Neural cell (in vitro differentiated cells): ENCODE data around the gene CCNE1. TPM values are rescaled to one million over a fixed set of nuclear protein-coding genes. Genes with fewer than 3 reads are reported as not detected.

ENCODE experiments used
- H2AFZ ChIP-seq: fragments of 200-600, 300-800 bp; sonication (generic), shearing (Covaris generic); 2 replicates; pipeline ENCODE4 v1.6.0; 2014; ENCODE audit warnings: low read depth, mild to moderate bottlenecking, antibody characterized with exemption, low read length, moderate library complexity
- H3F3A ChIP-seq: fragments of 200-600 bp; shearing (Covaris generic); 2 replicates; pipeline ENCODE4 v1.6.1; 2016; ENCODE audit warnings: mild to moderate bottlenecking, moderate library complexity, mixed read lengths, antibody characterized with exemption, low read length; ENCODE audit not compliant: insufficient read depth, poor library complexity, severe bottlenecking
- H3K27ac ChIP-seq: fragments of 200-600, 300-800 bp; sonication (generic), shearing (Covaris generic); 2 replicates; pipeline ENCODE4 v1.5.1; 2014; ENCODE audit warnings: mild to moderate bottlenecking, low read length, moderate library complexity
- H3K27me3 ChIP-seq: fragments of 300-800, 200-600 bp; sonication (generic), shearing (Covaris generic); 2 replicates; pipeline ENCODE4 v1.6.0; 2014; ENCODE audit warnings: mild to moderate bottlenecking, low read depth, low read length, moderate library complexity; ENCODE audit not compliant: insufficient read depth
- H3K36me3 ChIP-seq: fragments of 300-800, 200-600 bp; sonication (generic), shearing (Covaris generic); 2 replicates; pipeline ENCODE4 v1.5.1; 2014; ENCODE audit warnings: mild to moderate bottlenecking, antibody characterized with exemption, low read length, moderate library complexity; ENCODE audit not compliant: insufficient read depth
- H3K4me2 ChIP-seq: fragments of 300-800, 200-600 bp; sonication (generic), shearing (Covaris generic); 2 replicates; pipeline ENCODE4 v1.6.0; 2014; ENCODE audit warnings: mild to moderate bottlenecking, low read length
- H3K4me3 ChIP-seq: fragments of 300-800, 200-600 bp; sonication (generic), shearing (Covaris generic); 2 replicates; pipeline ENCODE4 v1.5.1; 2014; ENCODE audit warnings: mild to moderate bottlenecking, low read length, moderate library complexity
- H3K79me2 ChIP-seq: fragments of 200-600 bp; shearing (Covaris generic); replicated peaks from 2 replicates; pipeline ENCODE4 v1.6.0; 2014; ENCODE audit warnings: mild to moderate bottlenecking, low read length, moderate library complexity; ENCODE audit not compliant: insufficient read depth
- H3K9ac ChIP-seq: fragments of 300-800, 200-600 bp; sonication (generic), shearing (Covaris generic); 2 replicates; pipeline ENCODE4 v1.6.1; 2016; ENCODE audit warnings: mild to moderate bottlenecking, low read length, mixed read lengths
- H3K9me2 ChIP-seq: fragments of 200-600 bp; shearing (Covaris generic); 2 replicates; pipeline ENCODE4 v1.6.1; 2016; ENCODE audit warnings: mild to moderate bottlenecking, low read length, mixed read lengths; ENCODE audit not compliant: insufficient read depth
- H3K9me3 ChIP-seq: fragments of 200-600, 300-800 bp; sonication (generic), shearing (Covaris generic); 2 replicates; pipeline ENCODE4 v1.6.1; 2016; ENCODE audit warnings: mild to moderate bottlenecking, mixed run types, low read length, moderate library complexity, mixed read lengths
- H4K20me1 ChIP-seq: fragments of 200-600 bp; shearing (Covaris generic); 2 replicates; pipeline ENCODE4 v1.6.1; 2016; ENCODE audit warnings: mild to moderate bottlenecking, mixed run types; ENCODE audit not compliant: insufficient read depth
- CTCF ChIP-seq: fragments of 450-650 bp; IDR thresholded peaks from 2 replicates; pipeline ENCODE4 v1.5.1; 2014; ENCODE audit warnings: antibody characterized with exemption, mild to moderate bottlenecking, moderate library complexity; ENCODE audit not compliant: poor library complexity, severe bottlenecking
- EP300 ChIP-seq: fragments of 450-650 bp; conservative IDR thresholded peaks from 2 replicates; pipeline ENCODE4 v1.6.1; 2014; ENCODE audit warnings: antibody characterized with exemption, mild to moderate bottlenecking, moderate library complexity; ENCODE audit not compliant: poor library complexity, severe bottlenecking
- EZH2 ChIP-seq: fragments of 200-600, 300-800 bp; shearing (Covaris generic), sonication (generic); IDR thresholded peaks from 2 replicates; pipeline ENCODE4 v1.6.1; 2014; ENCODE audit warnings: antibody characterized with exemption, low read length, borderline replicate concordance, mild to moderate bottlenecking; ENCODE audit not compliant: insufficient read depth, poor library complexity, severe bottlenecking
- MXI1 ChIP-seq: fragments of 450-650 bp; conservative IDR thresholded peaks from 2 replicates; pipeline ENCODE4 v1.6.1; 2014; ENCODE audit warnings: antibody characterized with exemption, mild to moderate bottlenecking; ENCODE audit not compliant: poor library complexity, severe bottlenecking
- POLR2AphosphoS5 ChIP-seq: IDR thresholded peaks from 2 replicates; pipeline ENCODE4 v1.6.1; 2012
- RAD21 ChIP-seq: fragments of 450-650 bp; conservative IDR thresholded peaks from 2 replicates; pipeline ENCODE4 v1.6.1; 2014; ENCODE audit warnings: antibody characterized with exemption, mild to moderate bottlenecking, moderate library complexity
- REST ChIP-seq: IDR thresholded peaks from 2 replicates; pipeline ENCODE4 v1.6.1; 2012; ENCODE audit warnings: borderline replicate concordance
- SMC3 ChIP-seq: fragments of 450-650 bp; conservative IDR thresholded peaks from 2 replicates; pipeline ENCODE4 v1.6.1; 2014; ENCODE audit warnings: antibody characterized with exemption, mild to moderate bottlenecking, moderate library complexity; ENCODE audit not compliant: poor library complexity
- TAF1 ChIP-seq: IDR thresholded peaks from 2 replicates; pipeline ENCODE4 v1.6.1; 2012; ENCODE audit warnings: low read depth
- polyA plus RNA-seq: library from polyadenylated mRNA; depleted of rRNA; stranded (reverse); fragments of >200 nt; gene quantifications from 2 replicates; pipeline ENCODE4 v1.2.3, GENCODE V29; 2014

CCNE1 gene
- polyA plus RNA-seq, 1 donor from 2014 or later, result 4.1 TPM

- H2AFZ ChIP-seq, result no peak overlapping the region
- H3K36me3 ChIP-seq, result no peaks in the 10 kb centered on the region
- H3K4me3 ChIP-seq, result no peak overlapping the region
- H4K20me1 ChIP-seq, result no peaks in the 10 kb centered on the region
- no peaks in the 10 kb centered on the region for H3F3A ChIP-seq
- H3K9me2 ChIP-seq, result no peaks in the 10 kb centered on the region
- no peak overlapping the region for H3K4me2 ChIP-seq
- H3K27me3 ChIP-seq, result no peaks in the 10 kb centered on the region
- TF ChIP-seq MXI1 (no peak), EP300 (no peak), TAF1 (no peak), CTCF (no peak), REST (no peak), RAD21 (no peak), EZH2 (no peak), SMC3 (no peak), POLR2AphosphoS5 (no peak)
- no peak overlapping the region for H3K27ac ChIP-seq
- no peaks in the 10 kb centered on the region for H3K9me3 ChIP-seq
- H3K9ac ChIP-seq, result no peak overlapping the region
- H3K79me2 ChIP-seq, result no peaks in the 10 kb centered on the region
Measured at GRCh38 chr19:29772696-29773095, 39.1 kb upstream of the CCNE1 start.

GRCh38 chr19:29773141-29773540 is 38.6 kb upstream of the CCNE1 start:
- Histone ChIP-seq H3K9ac (no peak overlapping the region), H2AFZ (no peak overlapping the region), H3F3A (no peaks in the 10 kb centered on the region), H3K4me3 (no peak overlapping the region), H3K9me2 (no peaks in the 10 kb centered on the region), H4K20me1 (no peaks in the 10 kb centered on the region), H3K4me2 (no peak overlapping the region), H3K27ac (no peak overlapping the region), H3K79me2 (no peaks in the 10 kb centered on the region), H3K36me3 (no peaks in the 10 kb centered on the region), H3K9me3 (no peaks in the 10 kb centered on the region), H3K27me3 (no peaks in the 10 kb centered on the region)
- TF ChIP-seq RAD21, result no peak
- no peak for TF ChIP-seq CTCF
- no peak for TF ChIP-seq TAF1
- TF ChIP-seq REST, result no peak
- TF ChIP-seq MXI1, result no peak
